B cell (primary cell): ENCODE data around the gene VAV3. TPM values are rescaled to one million over a fixed set of nuclear protein-coding genes. Genes with fewer than 3 reads are reported as not detected.

Source experiments
- ATAC-seq: fragments of 200-7000 bp; cut with Tn5 transposase; one replicate; pipeline ENCODE4 v1.10.0; 2021; ENCODE audit warnings: low read depth, mild to moderate bottlenecking, moderate number of reproducible peaks, moderate library complexity
- CTCF ChIA-PET: fragments of 350-600 bp; sonication (Branson Sonifier 250); formaldehyde crosslinking; loops from one replicate; lab custom pipeline; 2021; ENCODE audit warnings: antibody characterized with exemption, inconsistent platforms; lab: Charles Lee
- POLR2A ChIA-PET: fragments of 350-600 bp; sonication (Branson Sonifier 250); formaldehyde crosslinking; loops from one replicate; lab custom pipeline; 2021; ENCODE audit warnings: antibody characterized with exemption; lab: Charles Lee
- DNase-seq: peaks from one replicate; pipeline ENCODE4 v3.0.0; 2013
- H2AFZ ChIP-seq: 2 replicates; pipeline ENCODE4 v1.6.1; 2012; ENCODE audit warnings: mild to moderate bottlenecking, low read depth, low read length; ENCODE audit not compliant: insufficient read depth, poor library complexity, severe bottlenecking
- H3K27ac ChIP-seq, 2 donors: 1 replicate in 1 of 2; 2 replicates in 1 of 2; pipeline ENCODE4 v1.5.1; 2012 to 2013; ENCODE audit warnings: low read length in 2 of 2, mild to moderate bottlenecking in 2 of 2, moderate library complexity in 1 of 2
- H3K27me3 ChIP-seq, 4 experiments: fragments of 200-600 bp in 1 of 4; sonication (generic) in 1 of 4; replicated peaks in 1 of 4; 1 replicate in 2 of 4; 2 replicates in 2 of 4; pipeline versions ENCODE4 v1.6.1 to v1.7.0; 2013 to 2016; ENCODE audit warnings: low read length in 3 of 4, mild to moderate bottlenecking in 2 of 4, mixed read lengths in 1 of 4, moderate library complexity in 1 of 4; ENCODE audit not compliant: insufficient read depth in 4 of 4, control insufficient read depth in 3 of 4; ENCODE audit errors: control extremely low read depth in 1 of 4
- H3K36me3 ChIP-seq, 2 experiments: replicated peaks in 1 of 2; 1 replicate in 1 of 2; 2 replicates in 1 of 2; pipeline versions ENCODE4 v1.6.1 to v1.7.1; 2013; ENCODE audit warnings: low read length in 1 of 2; ENCODE audit not compliant: insufficient read depth in 2 of 2, control insufficient read depth in 1 of 2; ENCODE audit errors: control extremely low read depth in 1 of 2, extremely low read depth in 1 of 2
- H3K4me1 ChIP-seq, 2 donors: fragments of 200-600 bp in 1 of 2; sonication (generic) in 1 of 2; 1 replicate in 1 of 2; 2 replicates in 1 of 2; pipeline versions ENCODE4 v1.5.1 to v1.6.1; 2013 to 2017; ENCODE audit warnings: low read length in 2 of 2; ENCODE audit not compliant: control insufficient read depth in 2 of 2, insufficient read depth in 2 of 2
- H3K4me2 ChIP-seq: replicated peaks from 2 replicates; pipeline ENCODE3; 2012; ENCODE audit warnings: mild to moderate bottlenecking, low read depth, low read length; ENCODE audit not compliant: poor library complexity, severe bottlenecking
- H3K4me3 ChIP-seq, 5 experiments: fragments of 200-600 bp in 1 of 5; sonication (generic) in 1 of 5; 1 replicate in 3 of 5; 2 replicates in 2 of 5; pipeline versions ENCODE4 v1.5.1 to v1.7.0; 2011 to 2016; ENCODE audit warnings: low read length in 4 of 5, mild to moderate bottlenecking in 4 of 5, low read depth in 2 of 5, control low read depth in 1 of 5, moderate library complexity in 1 of 5; ENCODE audit not compliant: insufficient read depth in 1 of 5; ENCODE audit errors: control extremely low read depth in 1 of 5, extremely low read depth in 1 of 5
- H3K79me2 ChIP-seq: fragments of 200-600 bp; sonication (generic); one replicate; pipeline ENCODE4 v1.6.0; 2016; ENCODE audit warnings: low read length; ENCODE audit not compliant: control insufficient read depth, insufficient read depth
- H3K9ac ChIP-seq: fragments of 200-600 bp; sonication (generic); 2 replicates; pipeline ENCODE4 v1.6.1; 2017; ENCODE audit warnings: mild to moderate bottlenecking, low read length, moderate library complexity
- H3K9me3 ChIP-seq, 3 donors: one replicate each; pipeline versions ENCODE4 v1.6.1 to v1.7.1; 2013; ENCODE audit warnings: low read length in 2 of 3; ENCODE audit not compliant: control insufficient read depth in 2 of 3, insufficient read depth in 1 of 3; ENCODE audit errors: control extremely low read depth in 1 of 3
- H4K20me1 ChIP-seq: 2 replicates; pipeline ENCODE4 v1.6.0; 2012; ENCODE audit warnings: mild to moderate bottlenecking, low read length; ENCODE audit not compliant: insufficient read depth, control insufficient read depth, poor library complexity, severe bottlenecking
- H3K27ac Mint-ChIP-seq: one replicate; pipeline ENCODE4 v1.8.0; 2021; ENCODE audit warnings: mixed read lengths
- H3K27me3 Mint-ChIP-seq: one replicate; pipeline ENCODE4 v1.8.0; 2021; ENCODE audit warnings: mixed read lengths
- H3K4me1 Mint-ChIP-seq: one replicate; pipeline ENCODE4 v1.8.0; 2021; ENCODE audit warnings: mixed read lengths
- H3K4me3 Mint-ChIP-seq: one replicate; pipeline ENCODE4 v1.8.0; 2021; ENCODE audit warnings: mixed read lengths
- H3K9me3 Mint-ChIP-seq: one replicate; pipeline ENCODE4 v1.8.0; 2022; ENCODE audit warnings: mixed read lengths; ENCODE audit not compliant: insufficient read depth
- EZH2 ChIP-seq: IDR thresholded peaks from 2 replicates; pipeline ENCODE4 v1.6.1; 2012; ENCODE audit warnings: borderline replicate concordance, low read depth, mild to moderate bottlenecking, moderate library complexity, low read length; ENCODE audit not compliant: insufficient read depth, poor library complexity, severe bottlenecking
- WGBS: methylation state at CpG from one replicate; pipeline ENCODE4 v1.1.5; 2013; ENCODE audit warnings: missing lambda C conversion rate; ENCODE audit not compliant: insufficient coverage; 5-methylcytosine and 5-hydroxymethylcytosine counted together
- intact Hi-C: fragments of 100-400 bp; cut with micrococcal nuclease; formaldehyde crosslinking; loops from one replicate; pipeline ENCODE4 v1.10.0; 2022
- polyA plus RNA-seq: library from polyadenylated mRNA; depleted of rRNA; stranded (reverse); fragments of >200 nt; gene quantifications from 2 replicates; pipeline ENCODE4 v1.2.3, GENCODE V29; 2012
- total RNA-seq, 2 donors: library from RNA; stranded (reverse); fragments of 120-200 nt in 1 of 2; gene quantifications; 1 replicate in 1 of 2; 2 replicates in 1 of 2; pipeline versions ENCODE4 v1.2.3 to v1.2.4, GENCODE V29; 2013 to 2022
- TF ChIP-seq, protein P1 (sequence below): fragments of 200-600 bp; IDR thresholded peaks from one replicate; pipeline ENCODE4 v1.8.0; 2022; ENCODE audit warnings: antibody characterized with exemption, mild to moderate bottlenecking

VAV3 gene
- total and polyA plus RNA-seq, 2 donors (not counting 1 experiment from before 2014, with no cell fraction given): 14.8 to 32.5 TPM

GRCh38 chr1:107807855-107808254 is 157.1 kb downstream of the VAV3 start:
- no peak for TF ChIP-seq EZH2
- no peaks in the 10 kb centered on the region for H4K20me1 ChIP-seq
- ATAC-seq: no peak
- intact Hi-C loops: loop anchor here (2.0 kb wide), 1 partner anchor 13 kb away; no protein-coding TSS in a partner anchor
- no peaks in the 10 kb centered on the region for H3K27me3 Mint-ChIP-seq
- ChIA-PET POLR2A (no interaction called here), CTCF (no interaction called here)
- H3K9me3 Mint-ChIP-seq: no peaks in the 10 kb centered on the region
- WGBS: no CpG with 5 or more reads among the region's 3 CpGs
- peak overlapping the region; percentile 24 for H3K9ac ChIP-seq
- H3K36me3 ChIP-seq: peaks cover 1 to 2% of the 10 kb centered on the region in 2 experiments
- peak overlapping the region; percentile 23 for H3K27ac Mint-ChIP-seq
- H3K4me1 Mint-ChIP-seq: peaks cover 85% of the 10 kb centered on the region
- H3K9me3 ChIP-seq: peaks cover 0 to 3% (median 0%) of the 10 kb centered on the region in 3 donors
- no peak overlapping the region for H2AFZ ChIP-seq
- peaks cover 61 to 85% of the 10 kb centered on the region in 2 donors for H3K4me1 ChIP-seq
- H3K4me3 Mint-ChIP-seq: peak overlapping the region; percentile 60
- no peaks in the 10 kb centered on the region for H3K27me3 ChIP-seq
- peaks cover 92% of the 10 kb centered on the region for H3K79me2 ChIP-seq
- H3K4me3 ChIP-seq: no peak overlapping the region
- no peak for DNase-seq
- peak overlapping the region; percentile 52 for H3K4me2 ChIP-seq
- H3K27ac ChIP-seq: peak overlapping the region in 1 of 2 donors; percentile 88

- DNase-seq: no peak
Observed at GRCh38 chr1:107807405-107807804, 157.6 kb downstream of the VAV3 start.

More at GRCh38 chr1:107807405-107807804, 157.6 kb downstream of the VAV3 start:
- ChIA-PET POLR2A (no interaction called here), CTCF (no interaction called here)
- Histone ChIP-seq H3K4me3 (peak overlapping the region in 1 of 5 experiments; percentile 6), H2AFZ (no peak overlapping the region), H3K27me3 (no peaks in the 10 kb centered on the region), H3K27ac (peak overlapping the region in 1 of 2 donors; percentile 88), H3K4me1 (peaks cover 62 to 87% of the 10 kb centered on the region in 2 donors), H3K9ac (peak overlapping the region; percentile 24), H3K79me2 (peaks cover 90% of the 10 kb centered on the region), H4K20me1 (no peaks in the 10 kb centered on the region), H3K36me3 (peaks cover 1 to 2% of the 10 kb centered on the region in 2 experiments), H3K9me3 (peaks cover 0 to 3% (median 0%) of the 10 kb centered on the region in 3 donors), H3K4me2 (peak overlapping the region; percentile 52)
- intact Hi-C loops: loop anchor here (2.0 kb wide), 1 partner anchor 13 kb away; no protein-coding TSS in a partner anchor
- Mint-ChIP-seq H3K27me3 (no peaks in the 10 kb centered on the region), H3K27ac (peak overlapping the region; percentile 23), H3K4me3 (peak overlapping the region; percentile 60), H3K9me3 (no peaks in the 10 kb centered on the region), H3K4me1 (peaks cover 89% of the 10 kb centered on the region)
- TF ChIP-seq, protein P1, sequence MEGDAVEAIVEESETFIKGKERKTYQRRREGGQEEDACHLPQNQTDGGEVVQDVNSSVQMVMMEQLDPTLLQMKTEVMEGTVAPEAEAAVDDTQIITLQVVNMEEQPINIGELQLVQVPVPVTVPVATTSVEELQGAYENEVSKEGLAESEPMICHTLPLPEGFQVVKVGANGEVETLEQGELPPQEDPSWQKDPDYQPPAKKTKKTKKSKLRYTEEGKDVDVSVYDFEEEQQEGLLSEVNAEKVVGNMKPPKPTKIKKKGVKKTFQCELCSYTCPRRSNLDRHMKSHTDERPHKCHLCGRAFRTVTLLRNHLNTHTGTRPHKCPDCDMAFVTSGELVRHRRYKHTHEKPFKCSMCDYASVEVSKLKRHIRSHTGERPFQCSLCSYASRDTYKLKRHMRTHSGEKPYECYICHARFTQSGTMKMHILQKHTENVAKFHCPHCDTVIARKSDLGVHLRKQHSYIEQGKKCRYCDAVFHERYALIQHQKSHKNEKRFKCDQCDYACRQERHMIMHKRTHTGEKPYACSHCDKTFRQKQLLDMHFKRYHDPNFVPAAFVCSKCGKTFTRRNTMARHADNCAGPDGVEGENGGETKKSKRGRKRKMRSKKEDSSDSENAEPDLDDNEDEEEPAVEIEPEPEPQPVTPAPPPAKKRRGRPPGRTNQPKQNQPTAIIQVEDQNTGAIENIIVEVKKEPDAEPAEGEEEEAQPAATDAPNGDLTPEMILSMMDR: no peak
- TF ChIP-seq EZH2: no peak
- ATAC-seq: no peak
- WGBS: 14% methylated on average over 1 of the region's 1 CpG
